Natural killer cell (primary cell): ENCODE measurements around the gene FOXE3. TPM values are rescaled to one million over a fixed set of nuclear protein-coding genes. Genes with fewer than 3 reads are reported as not detected.

Experiments used
- ATAC-seq, 3 donors: fragments of 150-1000 bp in 2 of 3; fragments of 200-7000 bp in 1 of 3; cut with Tn5 transposase; 1 replicate in 1 of 3; 2 replicates in 2 of 3; pipeline ENCODE4 v1.10.0; 2021; ENCODE audit warnings: mild to moderate bottlenecking in 2 of 3, moderate library complexity in 2 of 3
- DNase-seq, 2 donors: peaks; one replicate each; pipeline versions ENCODE4 v3.0.0 to v3.0.0-alpha.2; 2013 to 2021; ENCODE audit warnings: mixed read lengths in 1 of 2
- H3K27ac ChIP-seq: one replicate; pipeline ENCODE4 v1.5.1; 2013; ENCODE audit warnings: mild to moderate bottlenecking, low read length
- H3K27me3 ChIP-seq: one replicate; pipeline ENCODE4 v1.6.1; 2013; ENCODE audit warnings: low read length; ENCODE audit not compliant: control insufficient read depth, insufficient read depth
- H3K36me3 ChIP-seq: one replicate; pipeline ENCODE4 v1.6.1; 2013; ENCODE audit warnings: low read length; ENCODE audit not compliant: control insufficient read depth, insufficient read depth
- H3K4me1 ChIP-seq: one replicate; pipeline ENCODE4 v1.6.1; 2013; ENCODE audit warnings: low read length; ENCODE audit not compliant: control insufficient read depth, insufficient read depth
- H3K4me3 ChIP-seq: one replicate; pipeline ENCODE4 v1.5.1; 2013; ENCODE audit warnings: low read length
- H3K9me3 ChIP-seq: one replicate; pipeline ENCODE4 v1.6.1; 2013; ENCODE audit warnings: low read length; ENCODE audit not compliant: control insufficient read depth, insufficient read depth
- H3K27ac Mint-ChIP-seq, 2 donors: one replicate each; pipeline ENCODE4 v1.8.0; 2022; ENCODE audit warnings: mild to moderate bottlenecking in 2 of 2, mixed read lengths in 2 of 2, moderate library complexity in 1 of 2
- H3K27me3 Mint-ChIP-seq, 2 donors: one replicate each; pipeline ENCODE4 v1.8.0; 2022; ENCODE audit warnings: low read depth in 2 of 2, mixed read lengths in 2 of 2
- H3K36me3 Mint-ChIP-seq: one replicate; pipeline ENCODE4 v1.8.0; 2022; ENCODE audit warnings: mixed read lengths
- H3K4me1 Mint-ChIP-seq, 2 donors: one replicate each; pipeline ENCODE4 v1.8.0; 2022; ENCODE audit warnings: mixed read lengths in 2 of 2
- H3K4me3 Mint-ChIP-seq: one replicate; pipeline ENCODE4 v1.8.0; 2022; ENCODE audit warnings: mild to moderate bottlenecking, moderate library complexity, mixed read lengths
- H3K9me3 Mint-ChIP-seq, 2 donors: one replicate each; pipeline ENCODE4 v1.8.0; 2022; ENCODE audit warnings: mixed read lengths in 2 of 2
- CTCF ChIP-seq: fragments of 200-600 bp; IDR thresholded peaks from one replicate; pipeline ENCODE4 v1.8.0; 2022; ENCODE audit warnings: antibody characterized with exemption
- WGBS: methylation state at CpG from one replicate; pipeline ENCODE4 v1.1.7; 2013; ENCODE audit warnings: missing lambda C conversion rate; ENCODE audit not compliant: insufficient coverage; 5-methylcytosine and 5-hydroxymethylcytosine counted together
- intact Hi-C: fragments of 100-400 bp; cut with micrococcal nuclease; formaldehyde crosslinking; loops from one replicate; pipeline ENCODE4 v1.14.2; 2022
- total RNA-seq, 4 donors: library from RNA; stranded (reverse); fragments of 120-200 nt in 1 of 4; gene quantifications; one replicate each; pipeline versions ENCODE4 v1.2.3 to v1.2.4, GENCODE V29; 2013 to 2022

Gene FOXE3
- total RNA-seq, 3 donors from 2014 or later (not counting 1 experiment from before 2014, with no cell fraction given): not detected

DNA sequence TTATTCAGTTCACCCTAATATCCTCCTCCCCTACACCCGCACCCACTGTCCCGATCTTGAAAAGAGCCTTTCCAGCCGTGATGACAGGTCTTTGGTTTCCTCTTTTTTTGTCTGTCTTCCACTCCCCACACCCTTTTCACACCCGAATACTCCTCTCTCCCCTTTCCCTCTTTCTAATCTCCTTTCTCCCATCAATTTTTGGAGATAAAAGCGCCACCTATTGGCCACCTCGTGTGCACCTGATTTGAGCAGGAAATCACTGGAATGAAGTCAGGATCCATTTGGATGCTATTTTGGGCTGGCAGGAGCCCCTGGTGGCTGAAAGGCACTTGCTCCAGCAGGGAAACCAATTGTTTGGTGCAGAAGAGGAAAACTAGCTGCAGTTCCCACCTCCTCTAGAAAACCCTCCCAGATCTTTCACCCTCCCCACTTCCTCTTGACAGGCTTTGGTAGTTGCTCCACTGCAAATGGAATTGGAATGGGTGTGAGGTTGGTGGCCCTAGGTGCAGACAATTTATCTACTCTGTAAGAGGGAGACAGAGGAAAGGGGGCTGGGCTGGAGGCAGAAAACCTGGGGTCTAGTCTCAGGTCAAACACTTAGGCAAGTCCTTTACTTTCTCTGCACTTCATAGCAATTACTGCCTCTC, 8.4 kb downstream of the FOXE3 start:
- ATAC-seq: no peak
- DNase-seq: peak in 1 of 2 donors; percentile 33
- 9% methylated on average over 6 of the region's 6 CpGs for WGBS
- Mint-ChIP-seq H3K9me3 (no peaks in the 10 kb centered on the region), H3K4me3 (no peak overlapping the region), H3K27ac (no peak overlapping the region), H3K4me1 (peaks cover 12 to 16% of the 10 kb centered on the region in 2 donors), H3K36me3 (no peaks in the 10 kb centered on the region), H3K27me3 (peaks cover 0 to 3% of the 10 kb centered on the region in 2 donors)
- Histone ChIP-seq H3K9me3 (no peaks in the 10 kb centered on the region), H3K27ac (no peak overlapping the region), H3K4me3 (no peak overlapping the region), H3K27me3 (no peaks in the 10 kb centered on the region), H3K4me1 (no peaks in the 10 kb centered on the region), H3K36me3 (no peaks in the 10 kb centered on the region)
- intact Hi-C loops: no loop called here
- TF ChIP-seq CTCF: peak; percentile 22

DNA sequence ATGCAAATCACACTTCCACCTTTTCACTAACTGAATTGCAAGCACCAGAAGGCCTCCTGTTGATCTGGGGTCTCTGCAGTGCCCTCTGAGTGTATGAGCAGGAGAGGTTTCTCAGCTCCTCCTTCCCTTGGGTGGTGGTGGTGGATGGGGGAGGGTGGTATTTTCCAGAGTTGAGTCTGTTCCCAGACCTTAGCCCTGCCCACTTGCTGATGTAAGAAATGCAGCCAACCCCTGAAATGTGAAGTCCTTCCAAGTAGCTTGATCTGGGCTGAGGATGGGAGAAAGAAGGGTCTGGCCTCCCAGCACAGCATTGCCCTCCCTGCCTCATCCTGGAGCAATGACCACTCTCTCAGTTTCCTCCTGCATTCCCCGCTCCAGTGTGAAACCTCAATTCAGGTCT, 15.4 kb downstream of the FOXE3 start:
- peaks cover 36% of the 10 kb centered on the region for H3K27me3 ChIP-seq
- no peak for ATAC-seq
- H3K9me3 ChIP-seq: no peaks in the 10 kb centered on the region
- Mint-ChIP-seq H3K9me3 (no peaks in the 10 kb centered on the region), H3K4me3 (no peak overlapping the region), H3K27ac (no peak overlapping the region), H3K4me1 (peaks cover 47 to 54% of the 10 kb centered on the region in 2 donors), H3K27me3 (peaks cover 6 to 20% of the 10 kb centered on the region in 2 donors), H3K36me3 (no peaks in the 10 kb centered on the region)
- DNase-seq: no peak
- H3K4me3 ChIP-seq: no peak overlapping the region
- no peak overlapping the region for H3K27ac ChIP-seq
- H3K4me1 ChIP-seq: peaks cover 44% of the 10 kb centered on the region
- intact Hi-C loops: loop anchor here (10.0 kb wide), 2 partner anchors 197 to 237 kb away; partner anchors contain the start of genes PDZK1IP1 and TAL1
- TF ChIP-seq CTCF: no peak
- no peaks in the 10 kb centered on the region for H3K36me3 ChIP-seq
- 100% methylated on average over 1 of the region's 1 CpG for WGBS

DNA sequence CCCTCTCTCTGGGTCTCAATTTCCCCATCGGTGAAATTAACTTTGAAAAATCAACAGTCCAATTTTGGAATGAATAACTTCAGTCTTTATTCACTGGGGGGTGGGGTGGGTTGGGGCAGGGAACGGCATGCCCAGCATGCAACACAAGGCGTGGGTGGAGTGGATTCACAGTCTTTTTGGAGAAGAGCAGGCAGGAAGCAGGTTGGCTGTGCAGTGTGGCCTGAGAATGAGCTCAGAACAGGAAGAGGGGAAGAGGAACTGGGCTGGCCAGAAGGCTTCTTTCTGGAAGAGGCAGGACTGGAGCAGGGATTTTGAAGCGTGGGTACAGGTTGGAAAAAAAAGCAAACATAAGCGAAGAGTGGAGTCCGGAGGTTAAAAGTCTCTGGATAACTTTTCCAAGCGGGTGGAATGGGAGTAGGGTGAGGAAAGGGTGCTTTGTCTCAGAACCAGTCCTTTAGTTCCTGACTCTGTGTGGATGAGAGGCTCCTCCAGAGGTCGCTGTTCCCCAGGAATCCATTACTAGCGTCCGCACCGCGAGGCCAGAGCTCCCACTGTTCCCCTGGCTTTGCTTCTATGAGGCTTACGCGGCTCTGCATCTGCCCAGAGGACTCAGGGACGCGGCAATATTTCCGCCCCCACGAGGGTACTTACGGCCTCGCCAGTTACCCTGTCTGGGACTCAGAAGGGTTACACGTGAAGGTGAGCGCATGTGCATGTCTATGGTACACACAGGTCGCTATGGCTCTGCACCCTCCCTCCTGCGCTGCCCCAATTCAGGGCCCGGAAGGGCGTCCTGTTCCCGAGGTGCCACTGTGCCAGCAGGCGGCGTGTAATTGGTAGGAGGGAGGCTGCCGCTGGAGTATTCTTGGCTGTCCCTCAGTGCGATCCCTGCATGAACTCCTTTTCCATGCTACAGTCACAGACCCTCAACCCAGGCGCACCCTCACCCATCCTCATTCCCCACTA, 16.3 kb downstream of the FOXE3 start:
- no peak overlapping the region for H3K27ac Mint-ChIP-seq

More for the DNA sequence above, 16.3 kb downstream of the FOXE3 start:
- H3K4me3 Mint-ChIP-seq: peak overlapping the region; percentile 65
- 18% methylated on average over 29 of the region's 32 CpGs for WGBS
- DNase-seq: peak; percentile 56 to 80
- H3K4me1 Mint-ChIP-seq: peaks cover 49 to 56% of the 10 kb centered on the region in 2 donors
- H3K36me3 ChIP-seq: no peaks in the 10 kb centered on the region
- H3K4me3 ChIP-seq: no peak overlapping the region
- no peaks in the 10 kb centered on the region for H3K9me3 ChIP-seq
- TF ChIP-seq CTCF: peak; percentile 68
- peaks cover 36% of the 10 kb centered on the region for H3K27me3 ChIP-seq
- H3K27ac ChIP-seq: no peak overlapping the region
- ATAC-seq: peak; percentile 37 to 54 (median 47)
- no peaks in the 10 kb centered on the region for H3K36me3 Mint-ChIP-seq
- H3K9me3 Mint-ChIP-seq: no peaks in the 10 kb centered on the region
- intact Hi-C loops: loop anchor here (10.0 kb wide), 2 partner anchors 198 to 238 kb away; partner anchors contain the start of genes PDZK1IP1 and TAL1
- peaks cover 48% of the 10 kb centered on the region for H3K4me1 ChIP-seq
- H3K27me3 Mint-ChIP-seq: peaks cover 6 to 20% of the 10 kb centered on the region in 2 donors
